HCT116 (cell line): ENCODE results near the gene NUB1.

Experiments used
- EGR1 ChIP-seq: IDR thresholded peaks from 2 replicates; pipeline ENCODE4 v1.6.1; 2012; ENCODE audit warnings: low read depth
- EZH2 ChIP-seq: fragments of 200-600 bp; sonication (generic); IDR thresholded peaks from 2 replicates; pipeline ENCODE4 v1.6.1; 2017; ENCODE audit warnings: antibody characterized with exemption, mixed run types
- EZH2phosphoT487 ChIP-seq: fragments of 200-600 bp; IDR thresholded peaks from 2 replicates; pipeline ENCODE4 v1.6.1; 2018; ENCODE audit warnings: antibody characterized with exemption, borderline replicate concordance
- ZFX ChIP-seq: fragments of 450-650 bp; IDR thresholded peaks from 2 replicates; pipeline ENCODE4 v1.6.1; 2017
- TF ChIP-seq, protein P1 (sequence below), 3 experiments: fragments of 200-600 bp in 1 of 3; sonication (generic) in 1 of 3; IDR thresholded peaks in 2 of 3; conservative IDR thresholded peaks in 1 of 3; 2 replicates each; pipeline ENCODE4 v1.5.1; 2012 to 2017; ENCODE audit warnings: low read depth in 2 of 3, low read length in 2 of 3, antibody characterized with exemption in 1 of 3, borderline replicate concordance in 1 of 3, control low read depth in 1 of 3, mild to moderate bottlenecking in 1 of 3, mixed read lengths in 1 of 3, mixed run types in 1 of 3, moderate library complexity in 1 of 3; ENCODE audit not compliant: insufficient read depth in 1 of 3
- TF ChIP-seq, protein P2 (sequence below): IDR thresholded peaks from 2 replicates; pipeline ENCODE4 v1.6.1; 2011; ENCODE audit warnings: mild to moderate bottlenecking, low read length, moderate library complexity; ENCODE audit not compliant: insufficient replicate concordance; ENCODE audit errors: extremely low read depth
- TF ChIP-seq, protein P3 (sequence below): IDR thresholded peaks from 2 replicates; pipeline ENCODE4 v1.6.1; 2012; ENCODE audit warnings: low read depth
- TF ChIP-seq, protein P4 (sequence below): IDR thresholded peaks from 2 replicates; pipeline ENCODE4 v1.6.1; 2012

DNA sequence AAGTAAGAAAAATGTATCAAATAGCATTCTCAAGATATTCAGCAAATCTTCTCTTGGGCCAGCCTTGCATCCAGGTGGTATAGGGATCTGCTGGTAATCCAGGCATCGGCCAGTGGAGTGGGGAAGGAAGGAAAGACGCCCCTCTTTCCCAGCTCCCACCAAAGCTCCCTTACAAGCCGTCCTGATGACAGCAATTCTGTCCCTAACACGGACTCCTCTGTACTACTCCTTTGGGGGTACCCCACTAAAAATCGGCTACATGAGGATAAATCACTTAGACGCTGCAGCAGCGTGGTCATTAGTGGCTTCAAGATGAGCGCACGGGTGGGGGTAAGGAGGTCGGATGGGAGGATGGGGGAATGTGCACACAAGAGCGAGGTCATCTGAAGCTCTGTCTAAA, 24.7 kb upstream of the NUB1 start:
- TF ChIP-seq, protein P1, sequence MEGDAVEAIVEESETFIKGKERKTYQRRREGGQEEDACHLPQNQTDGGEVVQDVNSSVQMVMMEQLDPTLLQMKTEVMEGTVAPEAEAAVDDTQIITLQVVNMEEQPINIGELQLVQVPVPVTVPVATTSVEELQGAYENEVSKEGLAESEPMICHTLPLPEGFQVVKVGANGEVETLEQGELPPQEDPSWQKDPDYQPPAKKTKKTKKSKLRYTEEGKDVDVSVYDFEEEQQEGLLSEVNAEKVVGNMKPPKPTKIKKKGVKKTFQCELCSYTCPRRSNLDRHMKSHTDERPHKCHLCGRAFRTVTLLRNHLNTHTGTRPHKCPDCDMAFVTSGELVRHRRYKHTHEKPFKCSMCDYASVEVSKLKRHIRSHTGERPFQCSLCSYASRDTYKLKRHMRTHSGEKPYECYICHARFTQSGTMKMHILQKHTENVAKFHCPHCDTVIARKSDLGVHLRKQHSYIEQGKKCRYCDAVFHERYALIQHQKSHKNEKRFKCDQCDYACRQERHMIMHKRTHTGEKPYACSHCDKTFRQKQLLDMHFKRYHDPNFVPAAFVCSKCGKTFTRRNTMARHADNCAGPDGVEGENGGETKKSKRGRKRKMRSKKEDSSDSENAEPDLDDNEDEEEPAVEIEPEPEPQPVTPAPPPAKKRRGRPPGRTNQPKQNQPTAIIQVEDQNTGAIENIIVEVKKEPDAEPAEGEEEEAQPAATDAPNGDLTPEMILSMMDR (IDR thresholded peaks at IDR 0.05 in 2 of 3, conservative IDR thresholded peaks at IDR 0.05 in 1 of 3; ENCODE audit: borderline replicate concordance in 1 of 3, insufficient read depth in 1 of 3, low read depth in 2 of 3, low read length in 2 of 3): no peak
- TF ChIP-seq ZFX (no peak), EZH2phosphoT487 (no peak), EZH2 (no peak), EGR1 (no peak)
- TF ChIP-seq, protein P2, sequence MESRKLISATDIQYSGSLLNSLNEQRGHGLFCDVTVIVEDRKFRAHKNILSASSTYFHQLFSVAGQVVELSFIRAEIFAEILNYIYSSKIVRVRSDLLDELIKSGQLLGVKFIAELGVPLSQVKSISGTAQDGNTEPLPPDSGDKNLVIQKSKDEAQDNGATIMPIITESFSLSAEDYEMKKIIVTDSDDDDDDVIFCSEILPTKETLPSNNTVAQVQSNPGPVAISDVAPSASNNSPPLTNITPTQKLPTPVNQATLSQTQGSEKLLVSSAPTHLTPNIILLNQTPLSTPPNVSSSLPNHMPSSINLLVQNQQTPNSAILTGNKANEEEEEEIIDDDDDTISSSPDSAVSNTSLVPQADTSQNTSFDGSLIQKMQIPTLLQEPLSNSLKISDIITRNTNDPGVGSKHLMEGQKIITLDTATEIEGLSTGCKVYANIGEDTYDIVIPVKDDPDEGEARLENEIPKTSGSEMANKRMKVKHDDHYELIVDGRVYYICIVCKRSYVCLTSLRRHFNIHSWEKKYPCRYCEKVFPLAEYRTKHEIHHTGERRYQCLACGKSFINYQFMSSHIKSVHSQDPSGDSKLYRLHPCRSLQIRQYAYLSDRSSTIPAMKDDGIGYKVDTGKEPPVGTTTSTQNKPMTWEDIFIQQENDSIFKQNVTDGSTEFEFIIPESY: no peak
- TF ChIP-seq, protein P3, sequence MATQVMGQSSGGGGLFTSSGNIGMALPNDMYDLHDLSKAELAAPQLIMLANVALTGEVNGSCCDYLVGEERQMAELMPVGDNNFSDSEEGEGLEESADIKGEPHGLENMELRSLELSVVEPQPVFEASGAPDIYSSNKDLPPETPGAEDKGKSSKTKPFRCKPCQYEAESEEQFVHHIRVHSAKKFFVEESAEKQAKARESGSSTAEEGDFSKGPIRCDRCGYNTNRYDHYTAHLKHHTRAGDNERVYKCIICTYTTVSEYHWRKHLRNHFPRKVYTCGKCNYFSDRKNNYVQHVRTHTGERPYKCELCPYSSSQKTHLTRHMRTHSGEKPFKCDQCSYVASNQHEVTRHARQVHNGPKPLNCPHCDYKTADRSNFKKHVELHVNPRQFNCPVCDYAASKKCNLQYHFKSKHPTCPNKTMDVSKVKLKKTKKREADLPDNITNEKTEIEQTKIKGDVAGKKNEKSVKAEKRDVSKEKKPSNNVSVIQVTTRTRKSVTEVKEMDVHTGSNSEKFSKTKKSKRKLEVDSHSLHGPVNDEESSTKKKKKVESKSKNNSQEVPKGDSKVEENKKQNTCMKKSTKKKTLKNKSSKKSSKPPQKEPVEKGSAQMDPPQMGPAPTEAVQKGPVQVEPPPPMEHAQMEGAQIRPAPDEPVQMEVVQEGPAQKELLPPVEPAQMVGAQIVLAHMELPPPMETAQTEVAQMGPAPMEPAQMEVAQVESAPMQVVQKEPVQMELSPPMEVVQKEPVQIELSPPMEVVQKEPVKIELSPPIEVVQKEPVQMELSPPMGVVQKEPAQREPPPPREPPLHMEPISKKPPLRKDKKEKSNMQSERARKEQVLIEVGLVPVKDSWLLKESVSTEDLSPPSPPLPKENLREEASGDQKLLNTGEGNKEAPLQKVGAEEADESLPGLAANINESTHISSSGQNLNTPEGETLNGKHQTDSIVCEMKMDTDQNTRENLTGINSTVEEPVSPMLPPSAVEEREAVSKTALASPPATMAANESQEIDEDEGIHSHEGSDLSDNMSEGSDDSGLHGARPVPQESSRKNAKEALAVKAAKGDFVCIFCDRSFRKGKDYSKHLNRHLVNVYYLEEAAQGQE: no peak
- TF ChIP-seq, protein P4, sequence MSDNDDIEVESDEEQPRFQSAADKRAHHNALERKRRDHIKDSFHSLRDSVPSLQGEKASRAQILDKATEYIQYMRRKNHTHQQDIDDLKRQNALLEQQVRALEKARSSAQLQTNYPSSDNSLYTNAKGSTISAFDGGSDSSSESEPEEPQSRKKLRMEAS: no peak
